ENCODE results near the gene GRN.

GRCh38 chr17:44383861-44384260 is 38.8 kb downstream of the GRN start:
- no peak for TF ChIP-seq CTCF (IDR thresholded peaks at IDR 0.05; ENCODE audit: insufficient read depth, low read depth, low read length)
- no peak for TF ChIP-seq EZH2 (IDR thresholded peaks at IDR 0.05; ENCODE audit: insufficient read depth, low read length)

All from astrocyte (in vitro differentiated cells and primary cell).